ENCODE data around the gene ADGRA3.

Gene ADGRA3, protein sequence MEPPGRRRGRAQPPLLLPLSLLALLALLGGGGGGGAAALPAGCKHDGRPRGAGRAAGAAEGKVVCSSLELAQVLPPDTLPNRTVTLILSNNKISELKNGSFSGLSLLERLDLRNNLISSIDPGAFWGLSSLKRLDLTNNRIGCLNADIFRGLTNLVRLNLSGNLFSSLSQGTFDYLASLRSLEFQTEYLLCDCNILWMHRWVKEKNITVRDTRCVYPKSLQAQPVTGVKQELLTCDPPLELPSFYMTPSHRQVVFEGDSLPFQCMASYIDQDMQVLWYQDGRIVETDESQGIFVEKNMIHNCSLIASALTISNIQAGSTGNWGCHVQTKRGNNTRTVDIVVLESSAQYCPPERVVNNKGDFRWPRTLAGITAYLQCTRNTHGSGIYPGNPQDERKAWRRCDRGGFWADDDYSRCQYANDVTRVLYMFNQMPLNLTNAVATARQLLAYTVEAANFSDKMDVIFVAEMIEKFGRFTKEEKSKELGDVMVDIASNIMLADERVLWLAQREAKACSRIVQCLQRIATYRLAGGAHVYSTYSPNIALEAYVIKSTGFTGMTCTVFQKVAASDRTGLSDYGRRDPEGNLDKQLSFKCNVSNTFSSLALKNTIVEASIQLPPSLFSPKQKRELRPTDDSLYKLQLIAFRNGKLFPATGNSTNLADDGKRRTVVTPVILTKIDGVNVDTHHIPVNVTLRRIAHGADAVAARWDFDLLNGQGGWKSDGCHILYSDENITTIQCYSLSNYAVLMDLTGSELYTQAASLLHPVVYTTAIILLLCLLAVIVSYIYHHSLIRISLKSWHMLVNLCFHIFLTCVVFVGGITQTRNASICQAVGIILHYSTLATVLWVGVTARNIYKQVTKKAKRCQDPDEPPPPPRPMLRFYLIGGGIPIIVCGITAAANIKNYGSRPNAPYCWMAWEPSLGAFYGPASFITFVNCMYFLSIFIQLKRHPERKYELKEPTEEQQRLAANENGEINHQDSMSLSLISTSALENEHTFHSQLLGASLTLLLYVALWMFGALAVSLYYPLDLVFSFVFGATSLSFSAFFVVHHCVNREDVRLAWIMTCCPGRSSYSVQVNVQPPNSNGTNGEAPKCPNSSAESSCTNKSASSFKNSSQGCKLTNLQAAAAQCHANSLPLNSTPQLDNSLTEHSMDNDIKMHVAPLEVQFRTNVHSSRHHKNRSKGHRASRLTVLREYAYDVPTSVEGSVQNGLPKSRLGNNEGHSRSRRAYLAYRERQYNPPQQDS (N-terminal part only)

DNA sequence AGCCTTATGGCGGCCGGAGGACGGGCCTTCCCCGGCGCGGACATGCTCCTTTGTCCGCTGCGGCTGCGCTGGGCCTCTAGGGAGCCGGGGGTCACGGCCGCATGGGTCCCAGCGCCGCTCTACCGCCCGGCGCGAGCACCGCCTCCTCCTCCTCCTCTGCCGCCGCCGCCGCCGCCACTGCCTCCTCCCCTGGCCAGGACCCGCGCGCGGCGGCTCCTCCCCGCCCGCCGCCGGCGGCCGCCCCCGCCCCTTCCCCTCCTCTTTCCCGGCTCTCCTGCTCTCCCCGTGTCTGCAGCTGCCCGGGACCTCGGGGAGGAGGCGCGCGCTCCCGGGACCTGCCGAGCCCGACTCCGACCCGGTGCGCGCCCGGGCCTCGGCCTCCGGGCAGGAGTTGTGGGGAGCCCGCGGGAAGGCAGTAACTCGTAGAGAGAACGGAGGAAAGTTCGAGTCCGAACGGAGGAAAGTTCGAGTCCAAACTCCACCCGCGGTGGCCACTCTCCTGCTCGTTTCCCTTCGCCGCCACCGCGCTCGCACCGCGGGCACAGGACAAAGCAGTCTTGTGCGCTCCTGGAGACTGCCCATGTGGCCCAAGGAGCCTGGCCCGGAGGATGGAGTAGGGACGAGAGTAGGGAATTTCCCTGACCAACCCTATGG lies at the start of gene ADGRA3:
Gene ADGRA3, minus strand, starts transcription at position 179 of the 654 bp plus-strand sequence. CDS start 282 bp downstream, outside the sequence.
- DNase-seq: peak; percentile 39

- no peak for DNase-seq
Measured at GRCh38 chr4:22556495-22556894, 40.6 kb upstream of the ADGRA3 start.

DNA sequence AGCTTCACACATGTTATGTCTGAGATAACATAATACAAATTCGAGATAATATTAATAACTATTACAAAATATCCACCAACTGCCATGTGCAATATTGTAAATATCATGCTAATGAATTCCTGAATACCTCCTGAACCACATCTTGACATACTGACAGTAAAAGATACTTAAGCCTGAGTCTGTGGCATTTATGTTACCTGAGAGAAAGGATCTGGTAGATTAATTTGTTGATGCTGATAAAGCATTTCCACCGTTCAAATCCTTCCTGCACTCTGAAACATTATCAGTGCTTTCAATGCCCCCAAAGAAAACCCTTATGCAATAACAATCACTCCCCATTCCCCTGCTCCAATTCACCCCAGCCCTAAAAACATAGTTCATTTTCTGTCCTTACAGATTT lies 38.8 kb upstream of the ADGRA3 start:
- no peak for DNase-seq

DNA sequence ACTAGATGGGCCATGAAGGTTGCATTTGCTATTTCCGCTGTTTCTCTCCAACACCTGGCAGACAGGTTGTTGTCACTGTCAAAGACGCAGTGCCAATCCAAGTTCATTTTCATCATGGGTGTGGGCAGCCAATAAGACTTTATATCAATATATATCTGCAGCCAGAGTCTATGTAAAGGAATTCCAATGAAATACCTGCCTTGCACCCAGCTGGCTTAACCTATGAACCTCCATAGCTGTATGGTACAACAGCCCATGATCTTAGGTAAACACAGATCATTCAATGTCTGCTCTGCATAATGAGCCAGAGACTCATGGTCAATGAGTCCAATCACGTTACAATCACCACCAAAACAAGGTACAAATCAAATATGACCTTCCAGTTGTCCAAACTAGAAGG lies 37.7 kb upstream of the ADGRA3 start:
- no peak for DNase-seq

DNA sequence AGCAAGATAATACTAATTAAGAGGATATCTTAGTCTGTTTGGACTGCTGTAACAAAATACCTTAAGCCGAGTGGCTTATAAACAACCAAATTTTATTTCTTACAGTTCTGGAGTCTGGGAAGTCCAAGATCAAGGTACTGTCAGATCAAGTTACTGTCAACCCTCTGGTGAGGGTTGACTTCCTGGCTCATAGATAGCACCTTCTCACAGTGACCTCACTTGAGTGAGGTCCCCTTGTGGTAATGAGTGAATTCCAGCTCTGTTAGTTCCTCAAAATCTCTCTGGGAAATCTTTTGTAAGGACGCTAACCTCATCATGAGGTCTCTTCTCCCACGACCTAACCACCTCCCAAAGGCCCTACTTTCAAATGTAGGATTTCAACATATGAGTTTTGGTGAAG lies 36.9 kb upstream of the ADGRA3 start:
- no peak for DNase-seq

DNA sequence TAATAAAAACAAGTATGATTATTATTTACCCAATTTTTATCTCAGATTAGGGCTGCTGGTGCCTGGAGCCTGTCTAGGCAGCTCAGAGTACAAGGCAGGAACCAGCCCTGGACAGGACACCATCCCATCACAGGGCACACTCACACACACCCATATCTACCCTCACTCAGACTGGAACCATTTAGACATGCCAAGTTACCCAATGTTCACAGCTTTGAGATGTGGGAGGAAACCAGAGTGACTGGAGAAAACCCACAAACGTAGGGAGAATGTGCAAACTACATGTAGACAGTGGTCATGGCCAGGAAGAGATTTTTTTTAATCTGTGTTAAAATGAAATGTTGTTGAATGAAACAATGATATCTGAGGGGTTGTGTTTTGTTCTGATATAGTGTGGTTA lies 35.7 kb upstream of the ADGRA3 start:
- no peak for DNase-seq

GRCh38 chr4:22546299-22546698 lies 30.4 kb upstream of the ADGRA3 start:
- no peak for DNase-seq

DNA sequence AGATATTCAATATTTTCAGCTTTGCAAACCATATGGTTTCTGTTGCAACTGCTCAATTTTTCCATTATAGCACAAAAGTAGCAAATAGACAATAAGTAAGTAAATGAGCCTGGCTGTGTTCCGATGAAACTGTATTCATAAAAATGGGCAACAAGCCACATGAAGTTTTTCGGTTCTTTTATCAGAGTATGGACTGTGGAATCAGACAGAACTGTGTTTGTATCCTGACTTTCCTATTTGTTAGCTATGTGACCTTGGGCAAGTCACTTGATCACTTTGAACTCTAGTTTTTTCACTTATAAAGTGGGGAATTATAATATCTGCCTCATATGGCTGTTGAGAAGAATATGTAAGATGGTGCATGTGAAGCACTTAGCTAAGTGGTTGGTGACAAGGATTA lies 23.4 kb upstream of the ADGRA3 start:
- no peak for DNase-seq

GRCh38 chr4:22537864-22538263 lies 22.0 kb upstream of the ADGRA3 start:
- DNase-seq: no peak

DNA sequence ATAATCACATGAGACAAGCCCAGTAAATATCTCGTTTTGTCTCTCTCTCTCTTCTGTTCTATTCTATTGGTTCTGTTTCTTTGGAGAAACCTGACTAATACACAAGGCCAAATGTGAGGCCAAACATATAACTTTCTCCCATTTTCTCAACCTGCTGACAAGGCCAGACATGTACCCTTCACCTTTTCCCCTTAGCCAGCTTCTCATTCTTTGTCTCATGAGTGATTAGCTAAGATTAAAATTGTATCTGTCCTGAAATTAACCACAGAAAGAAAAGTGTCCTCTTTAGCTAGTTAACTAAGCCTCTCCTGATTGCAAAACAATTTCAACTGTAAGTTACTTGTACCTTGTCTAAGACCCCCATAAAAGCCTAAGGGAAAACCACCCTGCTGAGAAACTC lies 18.5 kb upstream of the ADGRA3 start:
- DNase-seq: no peak

- no peak for DNase-seq
Measured at GRCh38 chr4:22532896-22533295, 17.0 kb upstream of the ADGRA3 start.

DNA sequence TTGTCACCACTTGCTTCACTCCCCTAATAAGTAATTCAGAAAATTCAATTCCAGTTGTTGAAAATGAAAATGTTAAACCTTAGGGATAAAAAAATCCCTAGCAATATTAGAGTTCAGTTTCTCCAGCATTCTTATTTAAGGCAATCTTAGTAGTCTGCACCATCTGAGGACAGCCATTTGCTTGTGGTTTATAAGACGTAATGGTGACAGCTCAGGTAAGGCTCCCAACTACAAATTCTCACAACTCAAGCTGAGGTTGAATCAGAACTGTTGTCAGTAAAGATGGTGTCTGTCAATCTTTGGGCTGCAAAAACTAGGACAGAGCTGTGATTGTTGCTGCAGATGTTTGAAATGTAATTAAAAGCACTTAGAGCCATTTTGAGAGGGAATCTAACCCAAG lies 16.3 kb upstream of the ADGRA3 start:
- no peak for DNase-seq

- no peak for DNase-seq
Measured at GRCh38 chr4:22531311-22532019, 15.6 kb upstream of the ADGRA3 start.

- DNase-seq: no peak
Measured at GRCh38 chr4:22524895-22525294, 9.0 kb upstream of the ADGRA3 start.

DNA sequence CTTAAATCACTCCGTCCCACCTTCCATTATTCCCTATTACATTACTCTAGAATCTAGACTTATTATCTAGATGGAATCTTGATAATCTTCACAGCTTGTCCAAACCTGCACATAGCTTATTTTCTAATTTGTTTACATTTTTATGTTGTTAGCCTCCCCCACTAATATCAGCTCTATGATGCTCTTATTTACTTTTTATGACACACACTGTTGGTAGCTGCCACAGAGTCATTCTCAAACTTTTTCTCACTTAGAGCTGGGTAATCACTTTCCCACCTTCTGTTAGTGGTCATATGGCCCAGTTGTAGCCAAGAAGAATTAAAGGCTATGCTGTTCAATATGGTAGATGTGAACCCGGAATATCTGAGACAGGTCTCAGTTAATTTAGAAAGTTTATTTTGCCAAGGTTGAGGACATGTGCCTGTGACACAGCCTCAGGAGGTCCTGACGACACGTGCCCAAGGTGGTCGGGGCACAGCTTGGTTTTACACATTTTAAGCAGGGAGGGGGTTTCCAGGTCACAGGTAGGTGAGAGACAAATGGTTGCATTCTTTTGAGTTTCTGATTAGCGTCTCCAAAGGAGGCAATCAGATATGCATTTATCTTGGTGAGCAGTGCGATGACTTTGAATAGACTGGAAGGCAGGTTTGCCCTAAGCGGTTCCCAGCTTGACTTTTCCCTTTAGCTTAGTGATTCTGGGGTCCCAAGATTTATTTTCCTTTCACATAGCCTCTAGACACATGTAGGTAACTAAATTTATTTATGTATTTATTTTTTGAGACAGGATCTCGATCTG lies 7.0 kb upstream of the ADGRA3 start:
- DNase-seq: no peak

DNA sequence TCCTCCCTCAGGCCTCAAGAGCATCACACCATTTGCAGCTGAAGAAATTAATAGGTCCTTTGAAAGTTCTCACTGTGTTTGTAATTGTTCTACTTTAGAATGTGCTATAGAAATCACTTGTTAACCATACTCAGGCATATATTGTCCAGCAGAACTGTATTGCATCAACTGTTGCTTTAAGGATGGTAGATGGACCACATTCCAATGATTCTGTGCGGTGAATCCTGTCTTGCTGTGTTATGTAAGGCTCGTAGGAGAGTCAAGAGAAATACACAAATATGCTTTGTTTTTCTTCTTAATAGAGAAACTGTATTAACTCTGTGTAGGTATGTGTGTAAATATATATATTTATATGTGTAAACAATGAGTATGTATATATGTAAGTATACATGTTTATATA lies 6.3 kb upstream of the ADGRA3 start:
- no peak for DNase-seq

- no peak for DNase-seq
Measured at GRCh38 chr4:22521240-22521639, 5.4 kb upstream of the ADGRA3 start.

- peak; percentile 58 for DNase-seq
Measured at GRCh38 chr4:22515145-22515887, 550 bp downstream of the ADGRA3 start.

DNA sequence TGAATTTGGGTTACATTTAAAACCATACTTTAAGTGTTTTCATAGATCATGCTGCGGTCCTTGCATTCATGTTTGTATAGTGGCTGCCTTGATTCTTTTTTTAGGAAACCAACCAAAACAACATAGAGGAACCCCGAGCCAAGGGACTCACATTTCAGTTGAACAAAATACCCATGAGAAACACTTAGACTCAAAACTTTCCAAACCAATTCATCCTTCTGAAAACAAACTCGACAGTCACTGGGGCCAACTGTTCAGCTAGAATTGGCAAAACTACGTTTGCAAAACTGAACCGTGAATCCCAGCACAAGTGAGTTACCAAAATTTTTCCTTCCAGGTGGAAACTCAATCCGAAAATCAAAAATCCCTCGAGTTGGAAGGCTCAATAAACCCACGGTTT lies 1.4 kb downstream of the ADGRA3 start:
- no peak for DNase-seq

DNA sequence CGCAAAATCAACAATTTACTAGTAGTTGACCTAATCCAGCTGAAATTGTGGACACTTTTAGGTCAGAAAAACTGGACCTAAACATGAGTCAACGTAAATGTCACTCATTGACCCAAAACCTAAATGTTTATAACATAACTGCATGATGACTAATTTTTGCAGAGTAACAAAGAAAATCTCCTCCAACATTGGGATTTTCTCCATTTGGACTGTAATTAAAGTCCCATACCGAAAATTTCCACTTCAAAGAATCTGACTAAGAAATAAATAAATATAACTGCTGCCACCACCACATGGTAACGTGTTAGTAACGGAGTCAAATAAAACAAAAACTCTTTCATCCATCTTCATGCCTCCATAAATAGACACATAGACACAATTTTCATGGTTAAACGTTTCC lies 1.9 kb downstream of the ADGRA3 start:
- DNase-seq: peak; percentile 45
